ENCODE results near the gene CNTN1. TPM values are rescaled to one million over a fixed set of nuclear protein-coding genes. Genes with fewer than 3 reads are reported as not detected.

Gene CNTN1
- total and polyA plus RNA-seq, 8 donors, result 2.7 to 63.5 (median 45.8) TPM

- TF ChIP-seq CTCF (IDR thresholded peaks at IDR 0.05), result no peak
- H3K4me3 ChIP-seq, result peak overlapping the region; percentile 45 to 54
- H3K9me3 ChIP-seq, result no peaks in the 10 kb centered on the region
- H3K27ac ChIP-seq, result no peak overlapping the region
- no peaks in the 10 kb centered on the region for H3K36me3 ChIP-seq
- H3K4me1 ChIP-seq, result peaks cover 0 to 3% of the 10 kb centered on the region in 2 donors
- intact Hi-C loops (cut with DNase I), result no loop called here
- peak in 3 of 4 donors; percentile 3 to 77 (median 6) for DNase-seq
- ATAC-seq, result peak; percentile 53
- H3K27me3 ChIP-seq, result peaks cover 5 to 50% of the 10 kb centered on the region in 2 donors
Observed at GRCh38 chr12:40692765-40693206, 547 bp downstream of the CNTN1 start.

DNA sequence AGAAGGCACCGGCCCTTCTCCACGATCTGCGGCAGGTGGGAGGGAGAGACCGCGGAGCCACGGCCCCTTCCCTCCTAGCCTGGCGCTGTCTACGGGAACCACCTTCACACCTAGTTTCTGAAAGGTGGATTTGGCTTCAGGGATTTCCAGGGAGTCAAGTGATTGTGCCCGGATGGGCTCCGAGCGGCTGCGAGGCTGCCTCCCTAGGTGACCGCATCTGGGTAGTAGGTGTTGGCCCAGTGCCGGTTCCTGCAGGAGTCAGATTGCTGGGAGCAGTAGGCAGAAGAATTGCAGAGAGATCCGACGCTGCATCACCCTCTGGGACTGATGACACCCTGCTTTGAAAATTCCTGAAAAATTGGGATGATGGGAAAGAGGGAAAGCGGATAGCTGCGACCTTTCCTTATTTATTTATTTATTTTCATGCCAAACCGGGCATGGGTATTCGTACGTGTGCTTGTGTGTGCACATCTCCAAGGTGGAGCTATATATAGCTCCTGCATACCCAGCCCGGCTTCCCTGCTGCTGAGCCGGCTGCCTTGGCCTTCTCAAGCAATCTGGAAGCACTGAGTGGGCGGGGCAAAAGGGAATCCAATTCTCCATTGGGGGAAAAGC, 1.1 kb downstream of the CNTN1 start:
- Histone ChIP-seq H3K27ac (no peak overlapping the region), H3K9me3 (no peaks in the 10 kb centered on the region), H3K4me3 (peak overlapping the region; percentile 45 to 54), H3K4me1 (peaks cover 0 to 3% of the 10 kb centered on the region in 2 donors), H3K27me3 (peaks cover 5 to 50% of the 10 kb centered on the region in 2 donors), H3K36me3 (no peaks in the 10 kb centered on the region)
- TF ChIP-seq CTCF (IDR thresholded peaks at IDR 0.05), result no peak
- ATAC-seq (peak; percentile 57), DNase-seq (peak; percentile 16 to 78 (median 38))
- intact Hi-C loops (cut with DNase I), result no loop called here

DNA sequence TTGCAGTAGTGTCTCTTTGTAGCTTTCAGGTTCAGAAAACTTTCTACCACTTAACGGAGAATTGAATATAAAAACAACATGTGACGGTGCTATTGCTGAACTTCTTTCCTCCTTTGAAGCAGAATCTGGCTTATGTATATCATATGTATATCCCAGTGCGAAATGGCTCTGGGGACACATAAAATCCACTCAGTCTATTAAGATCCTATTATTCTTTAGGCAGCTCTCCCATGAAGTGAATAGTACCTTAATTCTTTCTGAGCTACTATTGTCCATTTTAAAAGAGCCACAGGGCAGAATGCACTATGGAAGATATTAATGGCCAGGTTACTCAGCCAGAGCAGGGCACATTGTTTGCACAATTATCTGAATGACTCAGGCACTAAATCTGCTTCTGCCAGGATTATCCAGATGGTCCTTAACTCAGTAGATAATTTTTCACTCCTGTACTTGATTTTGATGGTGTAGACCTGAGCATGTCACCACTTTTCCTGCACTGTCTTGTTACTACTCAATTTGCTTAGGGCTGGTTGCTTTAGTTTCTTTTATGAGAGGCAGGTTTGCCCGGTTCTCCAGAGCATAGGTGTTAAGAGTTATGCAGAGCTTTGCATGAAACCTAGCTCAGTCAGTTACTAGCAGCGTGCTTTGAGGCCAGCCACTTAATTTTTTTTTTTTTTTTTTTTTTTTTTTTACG, 5.5 kb downstream of the CNTN1 start:
- intact Hi-C loops (cut with DNase I), result no loop called here
- Histone ChIP-seq H3K36me3 (no peaks in the 10 kb centered on the region), H3K4me1 (peaks cover 0 to 3% of the 10 kb centered on the region in 2 donors), H3K9me3 (no peaks in the 10 kb centered on the region), H3K27me3 (peaks cover 4 to 25% of the 10 kb centered on the region in 2 donors), H3K4me3 (no peak overlapping the region), H3K27ac (no peak overlapping the region)
- DNase-seq, result peak in 1 of 4 donors; percentile 32
- no peak for TF ChIP-seq CTCF (IDR thresholded peaks at IDR 0.05)
- ATAC-seq, result peak; percentile 59

- Histone ChIP-seq H3K4me3 (no peak overlapping the region), H3K27ac (no peak overlapping the region), H3K27me3 (no peaks in the 10 kb centered on the region), H3K4me1 (no peaks in the 10 kb centered on the region), H3K9me3 (no peaks in the 10 kb centered on the region), H3K36me3 (no peaks in the 10 kb centered on the region)
- ATAC-seq (no peak), DNase-seq (no peak)
- intact Hi-C loops (cut with DNase I), result no loop called here
- no peak for TF ChIP-seq CTCF (IDR thresholded peaks at IDR 0.05)
Observed at GRCh38 chr12:40701756-40702155, 9.5 kb downstream of the CNTN1 start.

- DNase-seq, result no peak
- intact Hi-C loops (cut with DNase I), result no loop called here
- Histone ChIP-seq H3K4me3 (no peak overlapping the region), H3K9me3 (no peaks in the 10 kb centered on the region), H3K27me3 (no peaks in the 10 kb centered on the region), H3K4me1 (no peaks in the 10 kb centered on the region), H3K27ac (no peak overlapping the region), H3K36me3 (no peaks in the 10 kb centered on the region)
- TF ChIP-seq CTCF (IDR thresholded peaks at IDR 0.05), result no peak
- no peak for ATAC-seq
Observed at GRCh38 chr12:40711121-40711520, 18.9 kb downstream of the CNTN1 start.
